HG03280 (cell line): Measurements from ENCODE around the gene AZGP1.
"Not testable (repeated sequence)": the region's sequence is repeated elsewhere in the genome, so short reads cannot be mapped to it uniquely, and the experiment has no call there.

Experiments
- ATAC-seq: cut with Tn5 transposase; IDR thresholded peaks from one replicate; pipeline ENCODE4 v1.9.1; 2021; ENCODE audit warnings: mild to moderate bottlenecking, moderate library complexity; ENCODE audit not compliant: unreplicated experiment

AZGP1 gene

GRCh38 chr7:99952649-99953048 lies 23.2 kb downstream of the AZGP1 start:
- ATAC-seq, result not testable (repeated sequence)

DNA sequence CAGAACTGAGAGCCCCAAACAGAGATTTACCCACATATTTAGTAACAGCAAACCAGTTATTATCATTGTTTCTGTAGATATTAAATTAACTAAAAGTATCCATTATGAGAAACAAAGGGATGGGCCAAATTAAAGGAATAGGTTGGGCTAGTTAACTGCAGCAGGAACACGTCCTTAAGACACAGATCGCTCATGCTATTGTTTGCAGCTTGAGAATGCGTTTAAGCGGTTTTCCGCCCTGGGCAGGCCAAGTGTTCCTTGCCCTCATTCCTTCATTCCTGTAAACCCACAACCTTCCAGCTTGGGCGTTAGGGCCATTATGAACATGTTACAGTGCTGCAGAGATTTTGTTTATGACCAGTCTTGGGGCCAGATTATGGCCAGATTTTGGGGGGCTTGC lies 25.0 kb downstream of the AZGP1 start:
- not testable (repeated sequence) for ATAC-seq

DNA sequence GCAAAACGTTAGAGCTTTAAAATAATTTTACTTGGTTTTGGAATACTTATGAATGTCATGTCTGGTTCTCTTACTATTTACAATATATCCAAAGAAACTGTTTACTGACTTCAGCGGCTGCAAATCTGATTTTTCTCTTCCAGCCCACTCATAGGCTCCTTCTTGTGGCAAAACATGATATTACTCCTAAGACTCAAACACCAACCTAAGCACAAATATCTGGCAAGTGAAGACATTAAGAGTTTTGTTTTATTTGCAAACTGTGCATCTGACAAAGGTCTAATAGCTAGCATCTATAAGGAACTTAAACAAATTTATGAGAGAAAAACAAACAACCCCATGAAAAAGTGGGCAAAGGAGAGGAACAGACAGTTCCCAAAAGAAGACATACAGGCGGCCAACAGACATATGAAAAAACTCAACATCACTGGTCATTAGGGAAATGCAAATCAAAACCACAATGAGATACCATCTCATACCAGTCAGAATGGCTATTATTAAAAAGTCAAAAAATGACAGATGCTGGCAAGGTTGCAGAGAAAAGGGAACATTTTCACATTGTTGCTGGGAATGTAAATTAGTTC lies 26.1 kb downstream of the AZGP1 start:
- no peak for ATAC-seq

DNA sequence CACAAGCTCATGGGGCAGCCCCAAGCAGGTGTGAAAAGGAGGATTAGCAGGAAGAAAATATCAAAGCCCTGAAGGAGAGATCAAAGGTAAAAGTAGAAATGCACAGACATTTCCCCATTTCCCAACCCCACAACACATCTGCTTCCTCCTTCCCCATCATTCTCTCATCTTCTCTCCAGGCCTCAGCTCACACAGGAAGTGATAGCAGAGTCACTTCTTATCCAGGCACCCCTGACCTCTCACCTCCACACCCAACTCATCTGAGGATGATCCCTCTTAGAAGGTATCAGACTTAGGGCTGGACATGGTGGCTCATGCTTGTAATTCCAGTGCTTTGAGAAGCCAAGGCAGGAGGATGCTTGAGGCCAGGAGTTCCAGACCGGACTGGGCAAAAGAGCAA lies 28.2 kb downstream of the AZGP1 start:
- no peak for ATAC-seq

- no peak for ATAC-seq
These were observed 31.2 kb downstream of the AZGP1 start for GRCh38 chr7:99944497-99945070.

DNA sequence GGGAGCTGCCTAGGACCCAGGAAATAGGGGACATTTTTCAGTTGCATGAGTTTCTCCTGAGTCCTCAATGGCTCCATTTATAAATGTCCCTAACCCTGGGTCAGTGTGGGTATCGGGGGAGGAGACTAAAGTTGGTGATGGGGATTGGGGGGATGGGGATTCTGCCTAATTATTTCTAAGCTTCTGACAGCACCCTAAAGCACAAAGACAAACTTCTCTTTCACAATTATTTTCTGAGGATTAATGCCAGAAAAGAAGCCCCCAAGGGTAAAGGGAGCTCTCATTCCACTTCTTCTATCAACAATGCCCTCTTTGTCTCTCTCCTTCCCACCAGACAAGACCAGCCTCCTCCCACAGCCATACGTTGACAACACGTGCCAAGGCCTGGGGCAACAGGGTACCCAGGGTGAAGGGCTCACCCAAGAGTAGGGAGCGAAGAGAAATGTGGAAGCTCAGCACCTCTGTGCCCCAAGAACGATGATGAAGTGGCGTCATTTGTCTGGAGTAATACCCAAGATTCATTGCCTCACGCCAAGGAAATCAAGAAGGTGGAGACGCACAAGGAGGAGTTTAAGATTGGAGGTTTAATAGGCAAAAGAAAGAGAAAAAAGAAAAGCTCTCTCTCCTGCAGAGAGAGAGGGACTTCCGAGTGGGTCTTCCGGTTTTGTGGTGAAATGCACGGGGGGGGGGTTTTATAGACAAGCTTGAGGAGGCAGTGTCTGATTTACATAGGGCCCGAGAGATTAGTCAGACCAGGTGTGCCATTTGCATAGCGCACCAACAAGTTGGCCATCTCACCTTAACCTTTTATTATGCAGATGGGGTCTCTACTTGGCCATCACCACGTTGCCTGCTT lies 32.0 kb downstream of the AZGP1 start:
- no peak for ATAC-seq

- ATAC-seq, result no peak
These were observed 37.5 kb downstream of the AZGP1 start for GRCh38 chr7:99938296-99938695.

DNA sequence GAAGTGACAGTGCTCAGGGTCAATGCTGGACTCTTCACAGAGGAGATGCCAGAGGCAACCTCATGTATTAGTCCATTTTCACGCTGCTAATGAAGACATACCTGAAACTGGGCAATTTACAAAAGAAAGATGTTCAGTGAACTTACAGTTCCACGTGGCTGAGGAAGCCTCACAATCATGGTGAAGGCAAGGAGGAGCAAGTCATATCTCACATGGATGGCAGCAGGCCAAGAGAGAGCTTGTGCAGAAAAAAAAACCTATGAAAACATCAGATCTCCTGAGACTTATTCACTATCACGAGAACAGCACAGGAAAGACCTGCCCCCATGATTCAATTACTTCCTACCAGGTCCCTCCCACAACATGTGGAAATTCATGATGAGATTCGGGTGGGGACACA lies 40.8 kb downstream of the AZGP1 start:
- not testable (repeated sequence) for ATAC-seq

- no peak for ATAC-seq
These were observed 45.5 kb downstream of the AZGP1 start for GRCh38 chr7:99930376-99930775.

- ATAC-seq, result no peak
These were observed 46.1 kb downstream of the AZGP1 start for GRCh38 chr7:99929730-99930053.

DNA sequence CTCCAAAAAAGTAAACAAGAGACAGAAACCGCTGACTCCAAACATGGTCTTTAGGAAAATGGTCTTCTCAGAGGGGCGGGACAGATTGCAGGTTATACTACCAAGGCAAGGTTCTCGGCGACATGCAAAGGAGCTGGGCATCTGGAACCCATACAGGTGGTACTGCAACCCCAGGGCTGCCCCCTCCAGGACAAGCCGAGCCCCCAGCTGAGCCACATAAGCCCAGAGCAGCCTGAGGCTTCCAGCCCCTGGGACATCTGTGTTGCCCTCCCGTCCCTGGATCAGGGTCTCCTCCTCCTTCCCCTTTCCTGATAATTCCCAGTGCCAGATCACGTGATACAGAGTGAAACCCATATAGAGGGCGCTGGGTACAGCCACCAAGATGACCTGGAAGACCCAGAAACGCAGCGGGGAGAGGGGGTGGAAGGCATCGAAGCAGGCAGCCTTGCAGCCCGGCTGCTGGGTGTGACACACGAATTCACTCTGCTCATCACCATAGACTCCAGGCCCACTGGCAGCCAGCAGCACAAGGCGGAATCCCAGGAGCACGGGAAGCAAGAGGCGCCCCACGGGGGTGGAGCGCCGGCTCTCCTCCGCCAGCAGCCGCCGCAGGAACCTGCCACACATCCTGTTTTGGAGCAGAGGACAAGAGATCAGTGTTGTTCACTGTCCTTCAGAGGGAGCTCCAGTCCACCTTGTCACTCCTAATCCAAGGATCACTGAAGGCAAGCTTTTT lies 46.7 kb downstream of the AZGP1 start, which contains the start of gene GJC3:
TSS of gene GJC3 (minus strand) at position 627 of the 736 bp plus-strand sequence. CDS start at position 627, 0 bp downstream.
- no peak for ATAC-seq

GRCh38 chr7:99928188-99928587 lies 47.6 kb downstream of the AZGP1 start:
- no peak for ATAC-seq

GRCh38 chr7:99927536-99927935 lies 48.3 kb downstream of the AZGP1 start:
- no peak for ATAC-seq

DNA sequence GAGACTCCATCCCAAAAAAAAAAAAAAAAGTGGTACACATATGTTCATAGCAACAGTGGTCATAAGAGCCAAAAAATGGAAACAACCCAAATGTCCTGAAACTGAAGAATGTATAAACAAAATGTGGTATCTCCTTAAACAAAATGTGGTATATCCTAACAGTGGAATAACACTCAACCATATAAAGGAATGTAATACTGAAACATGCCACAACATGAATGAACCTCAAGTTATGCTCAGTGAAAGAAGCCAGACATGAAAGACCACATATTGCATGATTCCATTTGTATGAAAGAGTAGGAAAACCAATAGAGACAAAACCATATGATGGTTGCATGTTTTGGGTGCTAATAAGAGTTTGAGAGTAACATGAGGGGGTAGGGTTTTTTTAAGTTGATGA lies 49.5 kb downstream of the AZGP1 start:
- no peak for ATAC-seq

- ATAC-seq, result no peak
These were observed 52.6 kb downstream of the AZGP1 start for GRCh38 chr7:99923200-99923599.

GRCh38 chr7:99920149-99920548 lies 55.7 kb downstream of the AZGP1 start:
- no peak for ATAC-seq

GRCh38 chr7:99919814-99920112 lies 56.1 kb downstream of the AZGP1 start:
- ATAC-seq, result no peak

DNA sequence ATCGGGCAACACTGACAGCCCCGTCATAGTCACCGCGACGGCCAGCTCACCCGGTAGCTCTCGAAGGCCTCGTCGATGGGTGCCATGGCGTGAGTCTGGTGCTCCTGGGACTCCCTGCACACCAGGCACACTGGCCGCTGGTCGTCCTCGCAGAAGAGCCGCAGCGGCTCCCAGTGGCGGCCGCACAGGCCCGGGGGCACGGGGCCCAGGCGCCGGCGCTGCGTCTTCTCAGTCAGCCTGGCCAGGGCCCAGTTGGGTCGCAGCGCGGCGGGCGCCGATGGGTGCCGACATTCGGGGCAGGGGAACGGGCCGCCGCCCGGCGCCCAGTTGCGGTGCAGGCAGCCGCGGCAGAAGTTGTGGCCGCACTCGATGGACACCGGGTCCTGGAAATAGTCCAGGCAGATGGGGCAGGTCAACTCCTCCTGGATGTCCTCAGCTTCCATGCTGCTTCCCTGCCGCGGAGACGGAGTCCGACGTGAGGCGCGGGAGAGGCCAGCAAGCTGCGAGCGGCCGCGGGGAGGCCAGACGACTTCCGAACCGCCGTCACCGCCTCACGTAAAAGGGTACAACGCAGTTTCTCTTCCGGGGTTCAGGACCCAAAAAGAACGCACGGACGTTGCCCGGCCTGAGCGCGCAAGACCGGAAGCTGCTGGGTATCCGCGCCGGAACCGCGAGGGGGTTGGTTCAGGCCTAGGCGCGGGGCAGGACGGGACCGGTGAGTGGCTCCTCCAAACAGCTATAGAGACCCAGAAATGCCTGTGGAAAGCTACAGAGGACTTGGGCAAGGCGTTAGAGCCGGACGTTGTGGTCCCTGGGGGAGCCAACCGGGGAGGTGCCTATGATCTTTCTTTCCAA lies 56.6 kb downstream of the AZGP1 start, which contains the start of gene TRIM4:
TSS of gene TRIM4 (minus strand) at position 572 of the 855 bp plus-strand sequence. CDS start at position 443, 129 bp downstream.
- peak; percentile 97 for ATAC-seq
